Mesodermal cell (in vitro differentiated cells): Measurements from ENCODE around the gene MYOM3.

ENCODE experiments used
- H3K27ac ChIP-seq: 2 replicates; pipeline ENCODE4 v1.7.0; 2013; ENCODE audit warnings: mild to moderate bottlenecking, low read depth, low read length, moderate library complexity; ENCODE audit not compliant: severe bottlenecking
- H3K36me3 ChIP-seq: 2 replicates; pipeline ENCODE4 v1.7.1; 2013; ENCODE audit warnings: mild to moderate bottlenecking, low read length, moderate library complexity; ENCODE audit not compliant: control insufficient read depth, insufficient read depth
- H3K4me1 ChIP-seq: one replicate; pipeline ENCODE4 v1.7.1; 2013; ENCODE audit warnings: mild to moderate bottlenecking, low read length; ENCODE audit not compliant: insufficient read depth, control insufficient read depth, poor library complexity, severe bottlenecking
- H3K4me3 ChIP-seq: 2 replicates; pipeline ENCODE4 v1.7.0; 2013; ENCODE audit warnings: low read length, control low read depth, mild to moderate bottlenecking; ENCODE audit not compliant: insufficient read depth, poor library complexity, severe bottlenecking; ENCODE audit errors: extremely low read depth
- H3K9me3 ChIP-seq: 2 replicates; pipeline ENCODE4 v1.7.1; 2013; ENCODE audit warnings: mild to moderate bottlenecking, low read length, moderate library complexity; ENCODE audit not compliant: control insufficient read depth
- WGBS, 2 experiments: methylation state at CpG; one replicate each; pipeline ENCODE4 v1.1.5; 2013; ENCODE audit warnings: missing lambda C conversion rate in 2 of 2; ENCODE audit not compliant: insufficient coverage in 2 of 2; 5-methylcytosine and 5-hydroxymethylcytosine counted together

MYOM3 gene

DNA sequence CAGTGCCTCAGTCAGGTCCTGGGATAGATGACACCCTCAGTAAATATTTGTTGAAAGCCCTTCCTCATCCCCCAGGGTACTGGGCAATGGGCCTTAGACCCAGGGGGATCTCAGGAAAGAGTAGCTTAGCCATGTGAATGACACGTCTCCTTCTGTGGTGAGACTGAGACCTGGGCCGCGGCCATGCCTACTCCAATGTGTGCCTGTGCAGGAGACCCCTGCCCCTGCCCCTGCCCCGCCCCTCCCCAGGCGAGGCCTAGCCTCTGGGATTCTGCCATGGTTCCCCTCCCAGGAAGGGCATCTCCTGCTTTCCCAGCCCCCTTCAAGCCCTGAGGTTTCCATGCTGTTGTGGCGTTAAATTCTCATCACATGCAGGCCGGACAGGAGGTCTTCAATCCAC is 7.1 kb downstream of the MYOM3 start:
- H3K4me3 ChIP-seq = no peak overlapping the region
- H3K36me3 ChIP-seq = no peaks in the 10 kb centered on the region
- H3K9me3 ChIP-seq = no peaks in the 10 kb centered on the region
- peaks cover 16% of the 10 kb centered on the region for H3K4me1 ChIP-seq
- H3K27ac ChIP-seq = no peak overlapping the region
- WGBS, 2 experiments = 91 to 92% methylated on average over 5 to 6 of the region's 7 CpGs

DNA sequence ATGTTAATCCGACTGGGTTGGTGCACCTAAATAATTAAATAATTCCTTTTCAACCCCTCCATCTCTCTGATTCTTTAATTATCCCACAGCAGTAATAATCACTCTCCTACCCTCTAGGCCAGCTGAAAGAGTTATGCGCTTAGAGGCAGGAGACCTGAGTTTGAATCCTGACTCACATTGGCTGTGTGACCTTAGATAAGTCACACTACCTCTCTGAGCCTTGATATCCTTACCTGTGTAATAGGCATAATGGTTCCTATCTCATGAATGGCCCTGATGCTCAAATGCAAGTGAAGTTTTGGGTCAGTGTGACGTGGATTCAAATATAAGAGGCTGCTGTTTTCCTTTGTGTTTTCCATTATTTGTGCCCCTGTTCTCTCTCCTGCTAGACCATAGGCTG is 8.1 kb downstream of the MYOM3 start:
- H3K27ac ChIP-seq = no peak overlapping the region
- WGBS, 2 experiments = 86 to 100% methylated on average over 2 to 3 of the region's 3 CpGs
- H3K4me3 ChIP-seq = no peak overlapping the region
- H3K36me3 ChIP-seq = no peaks in the 10 kb centered on the region
- H3K9me3 ChIP-seq = no peaks in the 10 kb centered on the region
- peaks cover 16% of the 10 kb centered on the region for H3K4me1 ChIP-seq

DNA sequence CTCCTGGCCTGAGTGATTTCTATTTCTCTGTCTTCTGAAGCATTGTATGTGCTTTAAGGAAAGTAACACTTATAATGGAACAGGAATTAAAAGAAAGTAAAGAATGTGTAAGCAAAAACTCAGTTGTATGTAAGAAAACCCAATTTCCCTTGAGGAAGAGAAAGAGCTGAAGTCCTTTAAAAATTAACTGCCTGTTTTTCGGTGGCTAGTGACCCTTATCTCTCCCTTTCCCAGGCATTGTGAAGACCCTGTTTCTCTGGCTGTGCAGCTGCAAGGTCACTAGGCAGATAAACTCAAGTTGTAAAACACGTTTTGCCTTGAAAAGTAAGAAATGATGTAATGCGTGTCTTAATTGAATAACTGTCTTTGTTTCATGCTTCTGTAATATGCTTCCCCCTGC is 8.5 kb downstream of the MYOM3 start:
- 78 to 80% methylated on average over 1 to 2 of the region's 3 CpGs for WGBS, 2 experiments
- H3K36me3 ChIP-seq = no peaks in the 10 kb centered on the region
- H3K4me1 ChIP-seq = peaks cover 13% of the 10 kb centered on the region
- H3K4me3 ChIP-seq = no peak overlapping the region
- H3K27ac ChIP-seq = no peak overlapping the region
- no peaks in the 10 kb centered on the region for H3K9me3 ChIP-seq

DNA sequence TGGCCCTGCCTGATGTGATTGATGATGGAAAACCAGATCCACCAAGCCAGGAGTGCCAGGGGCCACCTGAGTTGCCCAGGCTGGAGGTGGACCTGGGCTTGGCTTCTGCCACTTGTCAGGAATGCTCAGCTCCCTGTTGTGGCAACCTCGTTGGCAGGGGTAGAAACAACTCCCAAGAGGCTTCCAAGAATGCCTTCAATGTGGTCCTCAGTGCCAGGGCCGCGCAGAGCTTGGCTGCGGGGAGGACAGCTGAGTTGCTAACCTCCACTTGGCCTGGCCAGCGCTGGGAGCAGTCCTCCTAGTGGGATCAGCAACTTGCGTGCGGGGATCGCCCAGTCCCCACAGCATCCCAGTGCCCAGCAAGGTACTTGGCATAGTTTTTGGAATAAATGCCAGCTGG is 9.0 kb downstream of the MYOM3 start:
- H3K4me3 ChIP-seq = no peak overlapping the region
- no peaks in the 10 kb centered on the region for H3K9me3 ChIP-seq
- 88 to 92% methylated on average over 8 of the region's 8 CpGs for WGBS, 2 experiments
- peaks cover 8% of the 10 kb centered on the region for H3K4me1 ChIP-seq
- no peak overlapping the region for H3K27ac ChIP-seq
- H3K36me3 ChIP-seq = no peaks in the 10 kb centered on the region

DNA sequence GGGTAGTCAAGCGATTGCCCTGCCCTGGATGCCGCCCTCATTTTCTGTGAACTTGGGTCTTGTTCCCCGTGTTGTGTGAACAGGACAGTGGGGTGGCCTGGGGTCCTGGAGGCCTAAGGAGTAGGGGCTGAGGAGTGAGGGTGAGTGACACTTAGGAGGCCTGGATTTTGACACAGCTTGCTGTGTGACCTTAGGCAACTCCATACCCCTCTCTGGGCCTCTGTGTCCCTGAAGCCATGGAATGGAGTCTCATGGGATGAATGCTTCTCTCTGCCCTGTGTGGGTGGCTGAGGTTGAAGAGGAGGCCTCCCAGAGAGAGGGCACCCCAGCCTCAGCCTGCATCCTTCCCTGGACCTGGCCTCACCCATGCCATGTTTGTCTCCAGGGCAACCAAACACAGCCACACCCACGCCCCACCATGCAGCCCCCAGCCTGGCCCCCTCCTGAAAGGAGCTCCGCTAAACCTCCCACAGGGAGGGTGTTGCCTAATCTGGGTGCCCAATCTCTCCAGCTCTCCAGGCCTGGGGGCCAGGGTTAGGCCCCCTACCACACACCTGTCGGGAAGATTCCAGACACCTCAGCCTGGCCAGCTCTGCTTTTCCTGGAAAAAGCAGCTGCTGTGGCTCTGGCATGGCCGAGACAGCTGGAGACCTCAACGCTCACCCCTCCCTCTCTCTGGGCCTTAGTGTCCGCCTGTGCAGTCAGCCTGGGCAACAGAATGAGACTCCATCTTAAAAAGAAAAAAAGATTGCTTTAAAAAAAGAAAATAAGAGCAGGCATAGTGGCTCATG is 9.9 kb downstream of the MYOM3 start:
- WGBS, 2 experiments = 90 to 95% methylated on average over 5 to 8 of the region's 9 CpGs
- Histone ChIP-seq H3K4me1 (no peaks in the 10 kb centered on the region), H3K9me3 (no peaks in the 10 kb centered on the region), H3K4me3 (no peak overlapping the region), H3K27ac (no peak overlapping the region), H3K36me3 (no peaks in the 10 kb centered on the region)

DNA sequence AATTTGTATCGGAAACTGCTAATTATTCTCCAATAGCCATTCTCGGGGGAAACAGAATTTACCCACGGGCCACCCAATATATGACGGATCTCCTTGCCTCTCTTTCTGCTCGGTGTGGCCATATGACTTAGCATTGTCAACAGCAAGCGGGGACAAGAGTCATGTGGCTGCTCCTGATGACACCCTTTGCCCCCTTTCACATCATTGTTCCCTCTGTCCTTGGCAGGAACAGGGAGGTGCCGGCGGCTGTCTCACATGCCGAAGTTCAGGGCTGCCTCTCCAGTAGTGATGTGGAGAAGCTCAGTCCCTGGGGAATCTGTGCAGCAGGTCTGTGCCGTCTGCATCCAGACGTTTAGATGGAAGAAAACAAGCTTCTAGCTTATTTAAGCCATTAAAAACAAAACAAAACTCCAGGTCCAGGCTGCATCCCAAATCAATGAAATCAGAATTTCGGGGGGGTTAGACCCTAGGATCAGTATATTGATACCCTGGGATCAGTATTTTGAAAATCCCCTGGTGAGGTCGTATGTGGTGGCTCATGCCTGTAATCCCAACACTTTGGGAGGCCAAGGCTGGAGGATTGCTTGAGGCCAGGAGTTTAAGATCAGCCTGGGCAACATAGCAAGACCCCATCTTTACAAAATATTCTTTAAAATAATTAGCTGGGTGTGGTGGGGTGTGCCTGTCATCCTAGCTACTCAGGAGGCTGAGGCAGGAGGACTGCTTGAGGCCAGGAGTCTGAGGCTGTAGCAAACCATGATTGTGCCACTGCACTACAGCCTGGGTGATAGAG is 10.8 kb downstream of the MYOM3 start:
- Histone ChIP-seq H3K4me3 (no peak overlapping the region), H3K9me3 (no peaks in the 10 kb centered on the region), H3K4me1 (no peaks in the 10 kb centered on the region), H3K36me3 (no peaks in the 10 kb centered on the region), H3K27ac (no peak overlapping the region)
- 92 to 95% methylated on average over 10 to 12 of the region's 13 CpGs for WGBS, 2 experiments

DNA sequence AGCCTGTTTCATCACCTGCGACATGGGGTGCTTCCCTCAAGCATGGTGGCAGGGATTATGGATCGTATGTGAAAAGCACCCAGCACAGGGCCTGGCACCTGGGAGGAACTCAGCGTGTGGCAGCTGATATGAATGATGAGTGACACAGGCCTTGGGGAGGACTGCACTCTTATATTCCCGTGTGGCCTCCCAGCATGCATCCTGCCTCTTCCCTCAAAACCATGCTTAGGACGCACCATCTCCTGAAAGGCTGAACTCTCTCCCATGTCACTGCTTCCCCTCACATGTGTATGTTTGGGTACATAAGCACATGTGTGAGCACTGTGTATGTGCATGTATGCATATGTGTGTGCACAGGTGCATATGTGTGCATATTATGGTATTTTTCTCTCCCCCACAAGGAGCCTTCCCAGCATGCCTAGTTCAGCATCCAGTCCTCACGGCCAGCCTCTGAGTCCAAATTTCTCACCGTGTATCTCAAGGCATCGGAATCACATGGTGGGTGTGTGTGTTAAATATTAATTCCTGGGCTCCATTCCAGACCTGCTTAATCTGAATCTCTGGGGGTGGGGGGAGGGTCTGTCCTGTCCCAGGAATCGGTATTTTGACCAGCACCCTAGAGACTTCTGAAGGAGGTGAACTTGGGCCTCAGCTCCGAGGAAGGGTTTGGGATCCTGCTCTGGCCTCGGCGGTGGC is 12.8 kb downstream of the MYOM3 start:
- no peak overlapping the region for H3K4me3 ChIP-seq
- H3K27ac ChIP-seq = no peak overlapping the region
- no peaks in the 10 kb centered on the region for H3K4me1 ChIP-seq
- no peaks in the 10 kb centered on the region for H3K36me3 ChIP-seq
- 90 to 93% methylated on average over 8 of the region's 12 CpGs for WGBS, 2 experiments
- H3K9me3 ChIP-seq = no peaks in the 10 kb centered on the region

DNA sequence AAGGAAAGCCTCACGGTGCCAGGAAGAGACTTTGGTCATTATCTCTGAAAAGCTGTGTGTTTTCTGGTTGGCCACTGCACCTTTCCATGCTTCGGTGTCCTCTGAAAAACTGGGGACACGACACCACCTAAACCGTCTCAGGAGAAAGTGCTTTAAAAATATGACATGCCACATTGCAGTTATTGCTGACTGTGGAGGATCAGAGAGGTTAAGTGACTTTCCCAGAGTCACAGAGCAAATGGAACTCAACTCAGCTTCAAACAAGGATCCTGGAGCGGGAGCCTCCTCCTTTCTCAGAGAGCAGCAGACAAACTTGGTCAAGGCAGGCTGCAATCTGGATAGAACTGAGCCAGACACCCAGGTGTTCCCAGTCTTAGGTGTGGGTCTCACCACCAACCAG is 13.8 kb downstream of the MYOM3 start:
- no peak overlapping the region for H3K27ac ChIP-seq
- no peaks in the 10 kb centered on the region for H3K9me3 ChIP-seq
- 77 to 88% methylated on average over 5 of the region's 5 CpGs for WGBS, 2 experiments
- H3K4me1 ChIP-seq = no peaks in the 10 kb centered on the region
- H3K36me3 ChIP-seq = no peaks in the 10 kb centered on the region
- no peak overlapping the region for H3K4me3 ChIP-seq

DNA sequence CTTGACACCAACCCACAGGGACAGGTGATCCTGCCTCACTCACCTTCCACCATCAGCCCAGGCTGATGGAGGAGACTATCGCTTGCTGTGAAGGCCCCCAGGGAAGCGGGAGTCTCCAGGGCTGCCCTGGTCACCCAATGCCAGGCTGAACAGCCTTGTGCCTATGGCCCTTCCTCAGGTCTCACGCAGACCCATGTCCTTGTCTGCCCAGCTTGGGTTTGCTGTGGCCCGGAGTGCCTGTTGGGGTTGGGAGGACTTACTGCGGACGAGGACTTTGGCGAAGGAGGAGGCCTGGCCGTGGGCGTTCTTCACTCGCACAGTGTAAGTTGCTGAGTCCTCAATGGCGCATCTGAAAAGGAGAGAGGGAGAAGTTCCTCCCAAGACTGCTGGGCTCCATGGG is 14.3 kb downstream of the MYOM3 start:
- Histone ChIP-seq H3K27ac (no peak overlapping the region), H3K4me3 (no peak overlapping the region), H3K9me3 (no peaks in the 10 kb centered on the region), H3K4me1 (no peaks in the 10 kb centered on the region), H3K36me3 (no peaks in the 10 kb centered on the region)
- WGBS, 2 experiments = 81 to 92% methylated on average over 10 of the region's 11 CpGs

DNA sequence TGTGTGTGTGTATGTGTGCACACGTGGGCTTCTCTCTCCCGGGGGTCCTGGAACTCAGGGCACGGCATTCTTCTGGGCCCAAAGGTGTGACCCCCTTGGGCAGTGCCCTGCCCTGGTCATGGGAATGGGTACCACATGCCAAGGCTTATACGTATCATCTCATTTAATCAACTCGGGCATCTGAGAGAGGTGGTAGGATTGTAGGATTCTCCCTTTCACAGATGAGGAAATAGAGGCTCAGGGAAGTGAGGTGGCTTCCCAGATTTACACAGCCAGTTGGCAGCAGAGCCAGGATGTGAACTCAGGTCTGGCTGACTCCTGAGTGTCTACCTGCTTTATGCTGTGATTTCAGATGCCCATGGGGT is 15.2 kb downstream of the MYOM3 start:
- Histone ChIP-seq H3K4me1 (no peaks in the 10 kb centered on the region), H3K27ac (no peak overlapping the region), H3K36me3 (no peaks in the 10 kb centered on the region), H3K4me3 (no peak overlapping the region), H3K9me3 (no peaks in the 10 kb centered on the region)
- WGBS, 2 experiments = 97 to 100% methylated on average over 2 to 4 of the region's 5 CpGs
